ENCODE data around the gene TOM1L1.

The TOM1L1 gene

DNA sequence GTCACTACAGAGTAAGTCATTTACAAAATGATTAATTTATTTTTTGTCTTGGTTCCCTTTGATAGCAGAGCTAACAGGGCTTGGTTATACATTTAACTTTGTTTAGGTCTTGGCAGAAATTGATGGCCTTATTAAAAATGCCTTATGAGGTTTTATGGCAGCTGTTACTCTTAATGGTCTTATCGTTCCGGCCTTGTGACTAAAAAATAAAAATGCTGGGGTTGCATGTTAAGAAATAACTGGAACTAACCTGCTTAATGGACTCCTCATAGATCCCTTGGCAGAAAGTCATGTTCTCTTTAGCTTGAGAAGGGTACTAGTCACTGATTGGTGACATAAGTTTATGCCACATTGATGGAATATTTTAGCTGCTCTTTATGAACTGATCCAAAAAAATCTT is 49.5 kb downstream of the TOM1L1 start:
- no peak for DNase-seq

DNA sequence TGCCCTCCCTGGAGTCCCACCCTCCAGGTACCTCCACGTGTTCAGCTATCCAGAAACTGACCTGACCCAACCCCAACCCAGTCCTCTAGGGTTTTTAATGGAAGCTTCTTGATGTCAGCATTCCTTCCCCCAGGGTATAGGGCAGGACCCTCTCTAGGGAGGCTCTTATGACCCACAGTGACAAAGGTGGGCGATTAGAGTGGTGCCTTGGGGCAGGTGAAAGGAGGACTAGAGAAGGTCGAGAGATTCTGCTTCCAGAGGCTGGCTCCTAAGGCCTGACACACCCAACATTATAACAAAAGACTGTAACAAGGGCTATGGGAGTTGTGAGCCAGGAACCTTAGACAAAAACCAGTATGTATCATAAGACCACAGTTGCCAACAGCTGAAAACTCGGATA is 50.6 kb downstream of the TOM1L1 start:
- DNase-seq = no peak

DNA sequence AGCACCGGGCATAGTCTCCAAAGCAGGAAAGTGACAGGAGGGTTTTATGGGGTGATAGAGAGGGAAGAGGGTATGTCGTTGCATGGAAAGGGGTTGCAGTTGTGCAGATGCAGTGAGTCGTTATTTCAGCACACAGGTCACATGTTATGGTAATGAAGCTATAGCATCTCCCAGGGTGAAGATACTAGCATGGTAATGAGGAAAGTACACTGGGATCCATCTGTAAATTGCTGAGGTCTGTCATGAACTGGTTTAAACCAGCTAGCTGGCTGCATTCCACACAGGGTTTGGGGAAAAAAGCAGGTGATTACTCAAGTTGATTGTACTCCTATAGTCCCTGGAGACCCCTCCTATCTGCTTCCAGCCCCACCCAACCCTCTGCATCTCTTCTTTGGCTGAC is 56.1 kb downstream of the TOM1L1 start:
- no peak for DNase-seq

DNA sequence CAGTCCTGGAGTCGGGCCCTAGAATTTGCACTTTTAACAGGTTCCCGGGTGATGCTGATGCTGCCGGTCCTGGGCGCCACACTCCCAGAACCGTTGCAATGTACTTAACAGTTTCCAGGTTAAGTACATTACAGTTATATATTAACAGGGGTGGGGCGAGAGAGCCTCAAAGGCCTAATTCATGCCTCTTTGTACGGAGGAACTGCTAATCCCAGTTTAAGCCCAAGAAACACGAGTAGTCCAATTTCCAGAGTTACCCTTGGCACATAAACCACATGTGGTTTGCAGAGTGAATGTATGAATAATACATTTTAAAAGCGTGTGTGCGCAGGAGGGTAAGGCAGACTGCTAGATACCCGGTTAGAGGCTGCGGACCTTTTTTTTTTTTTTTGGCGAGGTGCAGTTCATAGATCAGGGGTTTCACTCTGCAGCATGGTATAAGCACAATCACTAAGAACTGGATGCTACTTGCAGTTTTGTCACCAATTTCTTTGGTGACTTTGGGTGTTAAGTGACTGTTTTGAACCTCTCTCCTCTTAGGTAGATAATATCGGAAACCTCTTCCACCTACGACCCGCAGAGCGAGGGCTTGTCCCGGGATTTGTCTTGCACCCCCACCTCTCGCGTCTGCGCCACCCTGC is 67.1 kb downstream of the TOM1L1 start:
- peak; percentile 39 for DNase-seq

DNA sequence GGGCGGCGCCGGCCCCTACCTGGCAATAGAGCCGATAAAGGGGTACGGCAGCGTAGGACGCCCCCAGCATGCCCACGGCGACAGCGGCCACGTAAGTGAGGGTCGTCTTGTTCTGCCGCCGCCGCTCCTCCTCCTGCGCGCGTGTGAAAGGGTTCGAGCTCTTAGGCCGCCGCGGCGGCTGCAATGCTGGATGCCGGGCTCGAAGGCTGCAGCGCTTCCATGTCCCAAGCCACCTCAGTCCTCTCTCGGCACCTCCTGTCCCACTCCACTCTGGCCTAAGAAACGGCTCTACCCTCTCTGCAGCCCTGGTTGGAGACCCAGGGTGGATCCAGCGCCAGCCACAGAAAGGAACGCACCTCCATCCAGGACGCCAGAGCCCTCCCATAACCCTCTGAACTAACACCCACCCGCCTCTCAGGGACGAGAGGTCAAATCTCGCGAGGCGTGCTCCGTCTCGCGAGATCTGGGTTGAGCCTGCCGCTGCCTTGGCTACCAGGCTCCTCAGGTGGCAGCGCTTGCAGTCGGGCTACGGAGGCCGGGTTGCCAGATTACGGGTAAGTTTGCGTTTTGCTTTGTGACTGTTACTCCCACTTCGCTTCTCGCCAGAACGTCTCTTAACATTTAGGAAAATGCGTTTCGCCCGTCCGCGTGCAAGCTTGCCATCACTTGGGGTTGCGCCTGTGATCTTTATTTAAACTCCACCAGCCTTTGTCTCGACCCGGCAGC is 67.8 kb downstream of the TOM1L1 start, which contains the start of the genes COX11 and STXBP4:
Gene COX11 (minus strand): TSS at position 393 of the 726 bp plus-strand sequence. CDS start 8 bp downstream, at position 385.
Gene STXBP4 (plus strand): TSS at position 504 of the 726 bp plus-strand sequence. CDS start 17,455 bp downstream, outside the sequence.
- DNase-seq = peak; percentile 95

DNA sequence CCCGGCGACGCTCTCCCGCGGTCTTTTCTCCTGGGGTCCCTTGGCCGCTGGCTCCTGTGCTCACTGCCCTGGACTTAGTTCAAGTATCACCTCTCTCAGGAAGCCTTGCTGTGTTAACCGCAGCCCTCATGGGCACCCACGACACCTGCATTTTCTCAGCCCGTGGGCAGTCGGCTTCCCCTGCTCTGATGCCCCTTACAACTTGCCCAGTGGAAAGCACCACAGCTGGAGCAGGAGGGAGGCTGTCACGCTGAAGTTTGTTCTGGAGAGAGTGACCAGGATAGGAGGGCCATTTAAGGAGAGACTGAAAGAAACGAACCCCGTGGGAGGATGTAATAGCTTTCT is 68.3 kb downstream of the TOM1L1 start:
- DNase-seq = peak; percentile 2

GRCh38 chr17:54969658-54970572 is 69.3 kb downstream of the TOM1L1 start:
- no peak for DNase-seq

GRCh38 chr17:54971147-54971546 is 70.5 kb downstream of the TOM1L1 start:
- DNase-seq = no peak

DNA sequence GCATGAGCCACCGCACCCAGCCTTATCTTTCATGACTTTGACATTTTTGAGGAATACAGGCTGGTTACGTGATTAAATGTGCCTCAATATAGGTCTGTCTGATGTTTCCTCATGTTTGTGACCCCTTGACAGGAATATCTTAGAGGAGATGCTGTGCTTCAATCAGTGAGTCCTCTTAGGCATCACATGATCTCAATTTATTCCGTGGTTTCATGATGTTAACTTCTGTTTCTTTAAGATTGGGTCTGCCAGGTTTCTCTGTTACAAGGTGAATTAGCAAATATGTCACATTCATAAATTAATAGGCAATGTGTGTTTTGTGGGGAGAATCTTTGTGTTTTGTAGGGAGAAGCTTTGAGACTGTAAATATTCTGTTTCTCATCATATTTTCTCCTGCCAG is 71.2 kb downstream of the TOM1L1 start:
- DNase-seq = no peak

DNA sequence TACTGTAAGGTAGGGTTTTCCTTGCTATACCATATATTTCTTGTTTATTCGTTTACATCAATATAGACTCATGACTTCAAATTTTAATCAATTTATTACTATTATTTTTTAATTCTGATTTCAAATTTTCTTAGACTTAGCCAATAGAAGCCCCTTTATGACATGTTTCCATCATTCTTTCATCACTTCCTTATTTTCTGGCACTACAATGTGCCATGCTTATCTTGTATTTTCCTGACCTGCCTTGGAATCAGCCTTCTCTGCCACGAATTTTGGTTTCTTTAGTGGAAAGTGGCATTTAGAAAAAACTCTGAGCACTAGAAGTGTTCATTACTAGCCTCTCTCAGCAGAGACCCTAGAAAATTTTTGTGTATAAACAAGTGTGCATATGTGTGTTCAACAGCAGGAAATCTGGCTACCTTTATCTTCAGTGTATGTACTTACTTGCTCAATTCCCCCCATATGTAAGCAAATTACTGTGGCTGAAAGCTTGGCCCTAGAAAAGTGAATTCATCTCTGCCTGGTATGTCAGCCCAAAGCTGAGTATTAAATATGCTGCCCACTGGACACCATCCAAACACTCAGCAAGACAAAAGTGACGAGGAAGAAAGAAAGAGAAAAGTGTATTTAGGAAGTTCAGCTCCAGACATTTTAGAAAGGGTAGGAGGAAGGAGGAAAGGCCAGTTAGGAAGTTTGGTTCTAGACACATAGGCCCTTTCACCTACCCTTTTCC is 71.9 kb downstream of the TOM1L1 start:
- no peak for DNase-seq

- no peak for DNase-seq
Measured at GRCh38 chr17:54974759-54975158, 74.1 kb downstream of the TOM1L1 start.

GRCh38 chr17:54976316-54976715 is 75.7 kb downstream of the TOM1L1 start:
- DNase-seq = no peak

DNA sequence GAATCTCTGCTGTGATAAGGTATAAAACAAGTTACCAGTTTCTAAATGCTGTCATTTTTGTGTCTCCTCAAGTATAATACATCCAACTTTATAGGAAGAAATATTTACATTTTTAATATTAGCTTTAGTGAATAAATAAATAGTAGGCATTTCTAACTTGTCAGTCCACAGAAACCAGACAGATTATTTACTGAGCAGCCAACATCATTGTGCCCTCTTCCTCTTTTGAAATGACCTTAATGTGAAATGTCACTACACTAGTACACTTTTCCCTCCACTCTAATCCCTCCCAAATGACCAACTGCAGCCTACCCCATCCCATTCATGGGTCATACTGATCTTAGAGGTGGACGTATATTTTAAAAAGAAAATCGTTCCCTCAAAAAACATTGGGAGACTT is 77.1 kb downstream of the TOM1L1 start:
- no peak for DNase-seq

- DNase-seq = no peak
Measured at GRCh38 chr17:54979657-54980056, 79.0 kb downstream of the TOM1L1 start.

GRCh38 chr17:54980375-54980774 is 79.7 kb downstream of the TOM1L1 start:
- no peak for DNase-seq

GRCh38 chr17:54982399-54982798 is 81.7 kb downstream of the TOM1L1 start:
- DNase-seq = no peak

- DNase-seq = no peak
Measured at GRCh38 chr17:54983260-54983659, 82.6 kb downstream of the TOM1L1 start.

- DNase-seq = no peak
Measured at GRCh38 chr17:54985476-54985875, 84.8 kb downstream of the TOM1L1 start.

DNA sequence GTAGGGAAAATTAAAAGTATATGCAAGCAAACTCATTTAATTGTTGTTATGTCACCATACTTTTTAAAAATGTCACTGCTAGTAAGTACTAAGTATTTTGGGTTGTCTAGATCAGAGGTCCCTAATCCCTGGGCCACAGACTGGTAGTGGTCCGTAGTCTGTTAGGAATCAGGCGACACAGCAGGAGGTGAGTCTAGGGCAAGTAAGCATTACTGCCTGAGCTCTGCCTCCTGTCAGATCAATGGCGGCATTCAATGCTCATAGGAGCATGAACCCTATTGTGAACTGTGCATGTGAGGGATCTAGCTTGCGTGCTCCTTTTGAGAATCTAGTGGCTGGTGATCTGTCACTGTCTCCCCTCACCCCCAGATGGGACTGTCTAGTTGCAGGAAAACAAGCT is 89.5 kb downstream of the TOM1L1 start:
- DNase-seq = no peak

GRCh38 chr17:54991567-54991966 is 90.9 kb downstream of the TOM1L1 start:
- no peak for DNase-seq

- DNase-seq = no peak
Measured at GRCh38 chr17:54992797-54993639, 92.4 kb downstream of the TOM1L1 start.

- DNase-seq = no peak
Measured at GRCh38 chr17:54996441-54996840, 95.8 kb downstream of the TOM1L1 start.

All from CD4-positive, alpha-beta T cell treated with Interferon gamma for 1 hour (primary cell).